GM21825 (cell line): ENCODE results near the gene CEBPZ.
A peak's percentile ranks its signal among the peaks of the same experiment; 100 is the strongest.
"Not testable (repeated sequence)": the region's sequence is repeated elsewhere in the genome, so short reads cannot be mapped to it uniquely, and the experiment has no call there.

Source experiments
- ATAC-seq: cut with Tn5 transposase; IDR thresholded peaks from one replicate; pipeline ENCODE4 v1.9.1; 2021; ENCODE audit warnings: mild to moderate bottlenecking, moderate library complexity; ENCODE audit not compliant: unreplicated experiment

The CEBPZ gene

DNA sequence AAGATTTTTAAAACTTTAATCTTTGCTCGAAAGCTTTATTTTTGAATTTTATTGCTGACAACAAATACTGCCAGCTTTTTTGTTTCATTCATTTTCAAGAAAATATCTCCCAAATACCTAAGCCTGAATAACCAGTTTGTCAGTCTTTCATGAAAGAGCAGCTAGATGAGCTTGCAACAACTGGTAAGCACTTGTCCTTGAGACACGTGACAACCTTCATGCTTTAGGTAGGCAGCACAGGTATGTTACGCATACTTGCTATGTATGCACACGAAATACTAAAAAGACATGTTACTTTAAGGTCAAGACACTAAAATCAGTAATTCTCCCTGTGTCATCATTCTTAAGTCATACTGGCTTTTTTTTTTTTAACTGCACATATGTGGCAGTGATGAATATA is 12.3 kb downstream of the CEBPZ start:
- ATAC-seq, result no peak

DNA sequence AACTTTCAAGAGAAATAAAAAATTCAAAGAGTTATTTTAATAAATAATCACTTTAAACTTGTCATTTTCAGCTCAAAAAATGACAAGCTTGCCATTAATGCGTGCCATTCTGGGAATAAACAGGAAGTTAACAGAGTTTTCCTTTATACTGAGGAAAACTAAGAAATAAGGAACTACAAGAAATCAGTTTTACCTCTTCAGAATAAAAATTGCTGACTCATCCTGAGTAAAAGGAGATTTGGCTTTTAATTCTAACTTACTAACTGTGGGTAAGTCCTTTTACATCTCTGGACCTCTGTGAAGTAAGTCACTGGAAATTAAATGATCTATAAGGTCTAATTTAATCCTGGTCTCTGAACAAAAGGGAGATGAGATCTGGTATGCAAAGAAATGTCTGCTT is 16.1 kb downstream of the CEBPZ start:
- ATAC-seq, result no peak

DNA sequence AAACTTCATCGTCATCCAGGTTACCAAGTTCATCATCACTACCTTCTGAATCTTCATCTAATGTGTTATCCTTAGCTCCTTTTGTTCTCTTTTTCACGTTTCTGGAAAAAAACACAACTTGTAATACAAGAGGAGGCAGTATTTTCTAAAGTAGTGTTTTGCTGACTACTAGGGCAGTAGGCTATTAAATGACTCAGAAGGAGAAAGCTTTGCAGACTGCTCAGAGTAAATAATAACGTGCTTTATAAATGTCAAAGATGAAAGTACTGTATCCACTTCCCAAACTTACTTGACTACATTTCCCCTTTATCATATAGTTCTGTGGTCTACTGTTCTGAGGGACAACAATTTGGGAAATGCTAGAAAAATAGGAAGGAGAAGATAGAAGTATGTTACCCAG is 19.5 kb downstream of the CEBPZ start:
- no peak for ATAC-seq

DNA sequence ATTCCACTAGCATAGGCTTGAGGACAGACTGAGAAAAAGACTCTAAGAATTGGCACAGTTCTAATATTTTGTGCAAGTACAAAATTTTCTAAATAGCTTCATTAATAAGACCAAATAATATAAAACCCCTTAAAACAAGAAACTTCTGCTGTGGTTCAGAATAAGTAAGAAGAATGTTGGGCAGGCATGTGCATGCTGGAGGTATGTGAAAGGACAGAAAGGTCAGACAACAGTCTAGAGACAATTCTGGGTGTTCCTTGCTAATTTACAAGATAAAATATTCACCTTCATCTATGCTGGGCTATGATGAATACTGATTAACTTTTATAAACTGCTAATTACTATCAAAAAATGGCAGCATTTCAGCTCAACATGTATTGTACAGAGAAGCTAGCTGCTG is 20.2 kb downstream of the CEBPZ start:
- no peak for ATAC-seq

DNA sequence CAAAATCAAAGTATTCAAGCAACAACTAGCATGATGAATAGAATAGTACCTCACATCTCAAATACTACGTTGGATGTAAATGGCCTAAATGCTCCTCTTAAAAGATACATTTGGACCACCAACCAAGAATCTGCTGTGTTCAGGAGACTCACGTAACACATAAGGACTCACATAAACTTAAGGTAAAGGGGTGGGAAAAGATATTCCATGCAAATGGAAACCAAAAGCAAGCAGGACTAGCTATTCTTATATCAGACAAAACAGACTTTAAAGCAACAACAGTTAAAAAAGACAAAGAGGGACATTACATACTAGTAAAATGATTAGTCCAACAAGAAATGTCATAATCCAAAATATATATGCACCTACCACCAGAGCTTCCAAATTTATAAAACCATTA is 24.6 kb downstream of the CEBPZ start:
- not testable (repeated sequence) for ATAC-seq

DNA sequence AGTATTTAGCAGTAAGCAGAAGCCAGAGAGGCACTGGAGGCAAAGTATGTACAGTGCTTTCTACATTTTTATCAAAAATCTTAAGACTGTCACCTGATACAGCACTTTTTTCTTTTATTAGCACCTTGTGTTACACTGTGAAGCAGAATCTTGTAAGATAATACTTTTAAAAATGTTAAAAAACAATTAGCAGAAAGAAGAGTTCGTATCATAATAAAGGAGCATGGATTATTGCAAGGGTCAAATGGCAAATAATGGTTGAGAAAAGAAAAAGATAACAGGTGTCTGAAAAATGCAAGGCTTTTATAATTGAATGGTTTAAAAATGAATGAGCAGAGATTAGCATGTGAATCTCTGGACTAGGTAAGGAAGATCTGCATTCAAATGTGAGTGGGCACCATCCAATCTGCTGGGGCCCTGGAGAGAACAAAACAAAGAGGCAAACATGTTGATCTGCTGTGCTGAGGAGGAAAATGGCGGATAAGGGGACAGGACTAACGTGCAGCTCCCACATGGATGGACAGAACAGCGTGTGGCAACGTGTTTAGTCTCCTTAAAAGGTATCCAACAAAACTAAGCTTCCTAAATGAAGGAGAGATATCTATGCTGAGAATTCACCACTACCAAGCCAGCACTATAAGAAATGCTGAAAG is 25.6 kb downstream of the CEBPZ start:
- no peak for ATAC-seq

DNA sequence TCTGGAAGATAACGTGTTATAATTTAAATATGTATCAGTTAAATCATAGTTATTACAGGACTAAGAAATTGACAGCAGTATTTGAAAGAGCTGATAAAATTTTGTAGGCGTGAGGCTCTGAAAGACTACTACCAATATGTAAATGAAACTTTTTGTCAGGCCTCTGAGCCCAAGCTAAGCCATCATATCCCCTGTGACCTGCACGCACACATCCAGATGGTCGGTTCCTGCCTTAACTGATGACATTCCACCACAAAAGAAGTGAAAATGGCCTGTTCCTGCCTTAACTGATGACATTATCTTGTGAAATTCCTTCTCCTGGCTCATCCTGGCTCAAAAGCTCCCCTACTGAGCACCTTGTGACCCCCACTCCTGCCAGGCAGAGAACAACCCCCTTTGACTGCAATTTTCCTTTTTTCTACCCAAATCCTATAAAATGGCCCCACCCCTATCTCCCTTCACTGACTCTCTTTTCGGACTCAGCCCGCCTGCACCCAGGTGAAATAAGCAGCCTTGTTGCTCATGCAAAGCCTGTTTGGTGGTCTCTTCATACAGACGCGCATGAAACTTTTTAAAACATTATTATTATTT is 26.2 kb downstream of the CEBPZ start:
- ATAC-seq, result not testable (repeated sequence)

DNA sequence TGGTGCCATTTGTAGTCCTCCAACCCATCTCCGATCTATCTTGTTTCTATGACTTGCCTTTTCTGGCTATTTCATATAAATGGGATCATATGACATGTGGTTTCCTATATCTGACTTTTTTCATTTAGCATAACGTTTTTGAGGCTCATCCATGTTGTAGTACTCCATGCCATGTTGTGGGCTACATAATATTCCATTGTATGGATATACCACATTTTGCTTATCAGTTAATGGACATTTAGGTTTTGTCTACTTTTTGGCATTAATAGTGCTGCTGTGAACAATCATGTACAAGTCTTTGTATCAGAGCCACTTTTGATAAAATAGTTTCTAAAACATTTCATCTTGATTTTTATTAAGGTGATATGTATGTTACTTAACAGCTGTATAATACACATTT is 27.7 kb downstream of the CEBPZ start:
- no peak for ATAC-seq

DNA sequence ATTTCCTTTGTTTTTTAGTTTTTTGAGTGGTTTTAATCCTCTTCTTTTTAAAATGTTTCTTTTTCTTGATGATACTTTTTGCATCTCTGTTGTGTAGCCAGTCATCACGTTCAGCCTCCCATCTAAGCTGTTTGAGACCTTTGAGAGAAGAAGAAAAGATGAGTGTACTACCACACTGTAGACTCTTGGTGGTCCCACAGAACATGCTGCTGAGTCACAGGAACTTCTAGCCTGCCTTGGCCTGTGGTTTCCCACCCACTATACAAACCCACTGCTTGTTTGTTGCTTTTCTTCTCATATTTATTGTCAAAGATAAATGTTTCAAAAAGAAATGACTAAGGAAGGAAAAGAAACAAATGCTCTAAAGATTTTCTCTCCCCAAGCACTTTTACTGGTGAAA is 29.6 kb downstream of the CEBPZ start:
- no peak for ATAC-seq

DNA sequence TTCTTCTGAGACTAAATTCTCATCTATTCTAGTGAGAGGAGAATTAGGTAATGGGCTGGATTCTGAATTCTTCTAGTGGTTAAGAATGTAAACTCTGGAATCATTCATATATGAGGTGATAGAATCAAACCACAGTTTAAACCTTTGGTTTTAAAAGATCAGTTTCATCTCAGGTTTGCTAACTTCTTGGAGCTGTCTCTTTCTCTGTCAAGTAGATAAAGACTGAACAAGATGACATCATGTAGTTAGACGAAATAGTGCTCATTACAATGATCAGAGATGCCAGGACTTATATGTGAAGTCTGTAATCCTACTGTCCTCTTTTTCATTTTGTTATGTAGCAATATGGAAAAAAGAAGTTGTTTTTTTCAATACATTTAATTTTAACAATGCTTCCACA is 30.2 kb downstream of the CEBPZ start:
- no peak for ATAC-seq

DNA sequence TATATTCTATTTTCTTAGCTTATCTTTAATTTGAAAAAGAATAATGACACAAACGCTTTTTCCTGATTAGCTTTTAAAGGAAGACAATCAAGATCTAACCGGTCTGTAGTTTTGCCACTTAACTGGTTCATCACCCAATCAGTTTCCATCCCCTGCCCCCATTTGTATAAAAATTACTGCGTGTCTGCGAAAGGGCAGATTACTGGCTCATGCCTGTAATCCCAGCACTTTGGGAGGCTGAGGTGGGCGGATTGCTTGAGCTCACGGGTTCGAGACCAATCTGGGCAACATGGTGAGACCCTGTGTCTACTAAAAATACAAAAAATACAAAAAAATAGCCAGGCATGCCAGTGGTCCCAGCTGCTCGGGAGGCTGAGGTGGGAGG is 32.7 kb downstream of the CEBPZ start:
- no peak for ATAC-seq

DNA sequence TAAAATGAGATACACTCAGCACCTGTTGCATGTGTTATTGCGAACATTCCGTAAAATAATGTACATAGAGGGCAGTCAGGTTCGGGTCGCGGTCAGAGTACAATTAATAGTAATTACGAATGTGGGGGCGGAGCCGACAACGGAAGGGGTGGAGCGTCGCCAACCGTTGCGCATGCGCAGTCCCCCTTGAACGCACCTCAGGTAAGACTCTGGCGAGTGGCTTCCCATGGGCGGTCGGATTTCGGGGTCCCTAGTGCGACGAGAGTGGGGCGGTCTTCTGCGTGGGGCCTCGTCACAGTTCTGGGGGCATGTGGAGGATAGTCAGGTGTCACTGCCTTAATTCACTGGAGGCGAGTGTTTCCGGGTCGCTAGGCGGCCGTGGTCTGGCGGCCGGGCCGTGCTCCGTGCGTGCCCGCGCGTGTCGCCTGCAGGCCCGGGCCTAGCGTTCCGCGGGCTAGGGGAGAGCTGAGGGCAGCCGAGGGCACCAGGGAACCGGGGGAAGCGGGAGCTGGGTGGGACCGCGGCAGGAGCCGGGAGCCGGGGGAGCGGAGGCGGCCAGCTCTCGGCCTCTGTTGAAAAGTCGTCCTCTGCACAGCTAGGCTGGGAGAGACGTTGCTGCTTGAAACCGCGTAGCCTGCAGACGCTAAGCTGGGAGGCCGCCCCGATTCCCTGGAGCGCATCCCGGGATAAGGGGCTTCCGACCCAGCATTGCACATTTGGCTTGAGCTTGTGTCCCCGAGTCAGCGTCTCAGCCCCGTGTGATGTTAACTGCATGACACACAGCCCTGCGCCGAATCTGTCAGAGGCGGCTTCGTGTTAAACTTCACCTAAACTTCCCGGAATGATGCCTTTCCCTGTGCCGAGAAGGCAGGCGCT is 34.8 kb downstream of the CEBPZ start, which contains the start of gene CEBPZOS:
TSS of gene CEBPZOS (plus strand) at position 177 of the 876 bp plus-strand sequence. CDS start 3,209 bp downstream, outside the sequence.
- peak; percentile 67 for ATAC-seq

DNA sequence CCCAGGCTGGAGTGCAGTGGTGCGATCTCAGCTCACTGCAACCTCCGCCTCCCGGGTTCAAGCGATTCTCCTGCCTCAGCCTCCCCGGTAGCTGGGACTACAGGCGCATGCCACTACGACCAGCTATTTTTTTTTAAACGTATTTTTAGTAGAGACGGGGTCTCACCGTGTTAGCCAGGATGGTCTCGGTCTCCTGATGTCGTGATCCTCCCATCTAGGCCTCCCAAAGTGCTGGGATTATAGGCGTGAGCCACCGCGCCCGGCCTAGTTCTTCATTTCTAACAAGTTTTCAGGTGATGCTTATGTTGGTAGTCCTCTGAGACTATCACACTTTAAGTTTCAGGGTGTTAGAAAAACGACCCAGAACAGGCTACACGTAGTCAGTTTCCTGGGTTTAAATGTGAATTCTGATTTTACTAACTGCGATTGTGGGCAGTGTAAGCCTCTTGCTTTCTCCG is 35.5 kb downstream of the CEBPZ start:
- ATAC-seq, result not testable (repeated sequence)

DNA sequence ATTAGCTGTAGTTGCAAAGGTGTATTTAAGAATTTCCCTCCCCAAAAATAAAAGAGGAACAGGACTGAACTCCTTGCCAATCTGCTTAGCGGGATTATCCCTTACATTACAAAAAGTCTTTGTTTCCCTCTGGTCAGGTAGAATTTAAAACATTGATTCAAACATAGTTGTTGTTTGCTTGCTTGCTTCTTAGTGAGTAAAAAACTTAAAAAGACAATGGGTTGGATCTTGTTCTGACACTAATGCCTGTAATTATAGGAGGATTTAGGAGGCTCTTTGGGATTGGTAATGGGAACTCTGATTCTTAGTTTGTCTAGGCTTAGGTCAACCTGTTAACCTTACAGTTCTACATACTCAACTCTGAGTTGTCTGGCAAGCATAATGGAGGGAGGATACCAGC is 38.8 kb downstream of the CEBPZ start:
- ATAC-seq, result no peak

DNA sequence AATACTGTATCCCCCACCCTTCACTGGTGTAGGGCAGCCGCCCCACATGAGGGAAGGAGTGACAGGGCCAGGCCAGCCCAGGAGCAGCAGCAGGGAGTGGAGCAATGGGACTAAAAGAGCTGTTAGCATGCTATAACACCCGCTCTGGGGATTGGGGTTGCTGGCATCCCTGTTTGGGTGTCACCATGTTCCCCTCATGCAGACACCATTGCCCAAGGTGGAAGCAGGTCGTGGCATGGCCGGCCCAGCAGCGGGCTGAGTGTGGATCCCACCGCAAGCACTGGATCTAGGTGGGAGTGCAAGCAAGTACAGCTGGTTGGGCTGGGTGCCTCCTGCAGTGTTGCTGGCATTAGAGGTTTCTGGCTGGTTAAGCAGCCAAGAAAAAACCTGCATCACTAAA is 39.6 kb downstream of the CEBPZ start:
- ATAC-seq, result no peak

DNA sequence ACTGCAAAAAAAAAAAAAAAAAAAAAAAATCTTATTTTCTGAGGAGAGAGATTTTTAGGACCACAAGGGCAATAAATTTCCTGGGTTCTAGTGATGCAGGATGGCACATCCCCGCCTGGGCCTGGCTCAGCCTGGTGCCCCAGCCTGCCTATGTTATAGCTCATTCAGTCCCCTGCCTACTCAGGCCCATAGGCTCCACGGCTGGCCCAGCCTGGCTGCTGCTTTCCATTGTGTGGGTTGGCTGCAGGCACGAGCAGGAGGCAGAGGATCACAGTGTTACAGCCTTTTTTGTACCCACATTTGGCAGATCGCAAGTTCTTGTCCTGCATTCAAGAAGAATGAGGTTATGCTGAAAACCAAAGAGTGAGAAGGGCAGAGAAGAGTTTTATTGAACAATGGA is 40.1 kb downstream of the CEBPZ start:
- ATAC-seq, result no peak

DNA sequence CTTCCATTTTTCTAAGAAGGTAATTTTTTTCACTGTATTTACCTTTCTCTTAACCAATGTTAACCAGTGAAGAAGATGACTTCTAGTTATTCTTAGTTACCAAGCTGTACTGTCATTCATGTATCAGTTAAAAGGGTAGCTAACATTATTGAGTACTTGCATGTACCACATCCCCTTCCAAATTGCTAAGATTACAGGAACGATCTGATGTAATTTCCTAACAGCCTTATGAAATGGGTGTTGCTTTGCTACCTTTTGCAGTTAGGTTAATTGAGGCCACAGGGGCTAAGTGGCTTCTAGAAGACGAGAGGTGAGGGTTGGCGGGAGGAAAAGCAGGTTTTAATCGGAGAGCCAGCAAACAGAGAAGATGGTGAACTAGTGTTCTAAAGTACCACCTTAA is 41.1 kb downstream of the CEBPZ start:
- no peak for ATAC-seq

DNA sequence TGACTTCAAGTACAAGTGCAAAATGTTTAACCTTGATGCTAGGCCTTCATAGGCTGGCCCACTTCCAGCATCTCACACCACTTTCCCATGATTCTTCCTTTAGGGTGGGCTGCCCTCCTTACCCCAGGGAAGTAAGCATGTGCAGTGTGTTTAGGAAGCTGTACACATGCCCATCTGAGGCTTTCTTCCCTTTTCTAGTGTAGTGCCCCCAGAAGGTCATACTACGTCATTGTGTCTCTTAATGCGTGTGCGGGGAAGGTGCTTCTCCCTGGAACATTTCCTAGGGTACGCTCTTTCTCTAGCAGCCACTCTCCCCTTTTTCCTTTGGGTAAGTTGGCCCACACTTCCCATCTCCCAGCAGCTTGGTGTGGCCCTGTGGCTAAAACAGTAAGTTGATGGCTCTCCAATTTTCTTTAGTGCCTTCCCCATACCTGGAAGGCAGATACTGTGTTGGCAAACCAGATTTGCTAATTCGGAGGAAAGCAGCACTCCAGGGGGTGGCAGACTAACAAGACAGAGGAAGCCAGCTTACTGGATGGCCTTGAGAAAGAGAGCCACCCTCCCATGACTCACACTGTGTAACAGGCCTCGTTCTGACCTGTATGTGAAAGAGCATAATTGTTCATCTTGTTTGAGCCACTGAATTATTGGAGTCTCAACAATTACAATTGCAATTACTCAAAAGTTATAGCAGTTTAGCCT is 41.8 kb downstream of the CEBPZ start:
- no peak for ATAC-seq

DNA sequence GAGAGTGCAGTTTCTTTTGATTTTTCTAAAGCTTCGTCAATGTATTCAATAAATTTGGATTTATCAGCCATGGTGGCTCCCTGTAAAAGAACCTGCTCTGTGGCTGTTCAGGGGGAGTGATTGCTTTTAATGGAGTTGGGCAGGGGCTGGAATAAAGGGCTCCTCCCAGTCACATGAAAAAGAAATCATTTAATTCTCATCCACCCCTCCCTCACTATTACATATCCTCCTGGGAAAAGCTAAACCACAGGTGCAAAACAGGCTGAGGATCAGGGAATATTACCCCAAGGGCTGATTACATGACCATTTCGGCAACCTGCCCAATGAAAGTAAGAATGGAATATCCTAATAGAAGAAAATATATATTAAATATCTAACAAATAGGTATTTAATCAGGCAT is 42.8 kb downstream of the CEBPZ start, which contains the start of gene SULT6B1:
TSS of gene SULT6B1 (minus strand) at position 101 of the 400 bp plus-strand sequence. CDS start at position 71, 30 bp downstream.
- no peak for ATAC-seq

DNA sequence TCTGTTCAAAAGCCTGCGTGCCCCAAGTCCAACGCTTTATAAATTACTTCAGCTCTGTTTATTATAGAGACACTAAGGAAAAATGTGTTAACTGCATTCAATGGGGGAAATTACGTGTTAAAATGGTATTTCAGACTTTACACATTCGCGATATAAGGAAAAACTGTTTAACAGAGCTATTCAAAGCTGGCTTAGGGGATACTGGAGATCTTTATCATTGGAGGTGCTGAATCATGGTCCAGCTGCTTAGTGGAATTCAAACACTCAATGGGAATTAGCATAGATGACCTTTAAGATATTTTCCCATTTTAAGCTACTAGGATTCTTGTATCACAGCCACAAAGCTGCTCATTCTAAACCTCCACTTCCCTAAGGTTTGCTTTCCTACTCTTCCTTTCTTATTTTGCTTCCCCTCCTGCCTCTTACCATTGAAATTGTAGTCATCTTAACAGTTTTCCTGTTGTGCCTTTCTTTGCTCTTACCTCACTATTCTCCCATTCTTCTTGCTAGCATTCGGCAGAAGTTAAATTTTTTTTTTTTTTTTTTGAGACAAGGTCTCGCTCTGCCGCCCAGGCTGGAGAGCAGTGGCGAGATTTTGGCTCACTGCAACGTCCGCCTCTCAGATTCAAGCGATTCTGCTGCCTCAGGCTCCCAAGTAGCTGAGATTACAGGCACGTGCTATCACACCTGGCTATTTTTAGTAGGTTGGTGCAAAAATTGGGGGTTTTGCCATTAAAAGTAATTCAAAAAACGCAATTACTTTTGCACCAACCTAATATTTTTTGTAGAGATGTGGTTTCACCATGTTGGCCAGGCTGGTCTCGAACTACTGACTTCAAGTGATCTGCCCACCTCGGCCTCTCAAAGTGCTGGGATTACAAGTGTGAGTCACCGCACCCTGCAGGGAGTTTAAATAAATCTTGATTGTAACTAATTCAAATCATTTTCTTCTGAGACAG is 49.4 kb downstream of the CEBPZ start:
- no peak for ATAC-seq
